Mammary epithelial cell (primary cell): ENCODE measurements around the gene FGF23.

Source experiments
- EZH2 ChIP-seq: IDR thresholded peaks from 2 replicates; pipeline ENCODE4 v1.6.1; 2012; ENCODE audit warnings: low read length, inconsistent platforms, borderline replicate concordance
- TF ChIP-seq, protein P1 (sequence below), 2 donors: IDR thresholded peaks in 1 of 2; conservative IDR thresholded peaks in 1 of 2; 2 replicates each; pipeline ENCODE4 v1.5.1; 2011 to 2012; ENCODE audit warnings: inconsistent platforms in 2 of 2, low read length in 2 of 2, mild to moderate bottlenecking in 2 of 2, control low read depth in 1 of 2, low read depth in 1 of 2; ENCODE audit not compliant: insufficient read depth in 1 of 2; ENCODE audit errors: extremely low read depth in 1 of 2

DNA sequence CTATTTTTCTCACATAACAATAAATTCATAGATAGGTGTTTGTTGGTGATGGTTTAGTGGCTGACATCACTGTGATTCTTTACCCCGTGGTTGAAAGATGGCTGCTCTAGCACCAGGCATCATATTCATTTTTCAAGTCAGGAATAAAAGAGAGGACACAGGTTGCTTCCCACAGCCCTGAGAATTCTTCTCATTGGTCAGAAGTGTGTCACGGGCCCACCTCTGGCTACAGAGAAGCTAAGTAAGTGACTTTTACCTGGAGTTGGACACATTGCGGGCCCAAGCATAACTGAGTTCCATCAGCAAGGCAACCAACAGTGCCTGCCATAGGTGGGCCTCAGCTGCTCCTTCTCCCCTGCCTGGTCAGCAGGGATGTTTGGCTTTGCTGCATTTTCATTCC is 27.6 kb upstream of the FGF23 start:
- TF ChIP-seq, protein P1, sequence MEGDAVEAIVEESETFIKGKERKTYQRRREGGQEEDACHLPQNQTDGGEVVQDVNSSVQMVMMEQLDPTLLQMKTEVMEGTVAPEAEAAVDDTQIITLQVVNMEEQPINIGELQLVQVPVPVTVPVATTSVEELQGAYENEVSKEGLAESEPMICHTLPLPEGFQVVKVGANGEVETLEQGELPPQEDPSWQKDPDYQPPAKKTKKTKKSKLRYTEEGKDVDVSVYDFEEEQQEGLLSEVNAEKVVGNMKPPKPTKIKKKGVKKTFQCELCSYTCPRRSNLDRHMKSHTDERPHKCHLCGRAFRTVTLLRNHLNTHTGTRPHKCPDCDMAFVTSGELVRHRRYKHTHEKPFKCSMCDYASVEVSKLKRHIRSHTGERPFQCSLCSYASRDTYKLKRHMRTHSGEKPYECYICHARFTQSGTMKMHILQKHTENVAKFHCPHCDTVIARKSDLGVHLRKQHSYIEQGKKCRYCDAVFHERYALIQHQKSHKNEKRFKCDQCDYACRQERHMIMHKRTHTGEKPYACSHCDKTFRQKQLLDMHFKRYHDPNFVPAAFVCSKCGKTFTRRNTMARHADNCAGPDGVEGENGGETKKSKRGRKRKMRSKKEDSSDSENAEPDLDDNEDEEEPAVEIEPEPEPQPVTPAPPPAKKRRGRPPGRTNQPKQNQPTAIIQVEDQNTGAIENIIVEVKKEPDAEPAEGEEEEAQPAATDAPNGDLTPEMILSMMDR (conservative IDR thresholded peaks at IDR 0.05 in 1 of 2, IDR thresholded peaks at IDR 0.05 in 1 of 2; ENCODE audit: extremely low read depth in 1 of 2, insufficient read depth in 1 of 2, low read depth in 1 of 2, low read length in 2 of 2), result no peak
- TF ChIP-seq EZH2, result no peak
